ENCODE measurements around the gene FCN2.

GRCh38 chr9:134834217-134834956, 46.2 kb upstream of the FCN2 start:
- TF ChIP-seq EZH2 (optimal IDR thresholded peaks at IDR 0.05; ENCODE audit: low read depth, low read length) (no peak), CTCF (IDR thresholded peaks at IDR 0.05; ENCODE audit: low read length) (no peak), EZH2phosphoT487 (IDR thresholded peaks at IDR 0.05; ENCODE audit: low read length) (no peak)

Measured in MM.1S (cell line).